GM18868 (cell line): Measurements from ENCODE around the gene NARS2.
A peak's percentile ranks its signal among the peaks of the same experiment; 100 is the strongest.

ENCODE experiments used
- ATAC-seq: cut with Tn5 transposase; IDR thresholded peaks from one replicate; pipeline ENCODE4 v1.9.1; 2021; ENCODE audit warnings: mild to moderate bottlenecking, moderate library complexity; ENCODE audit not compliant: unreplicated experiment

The NARS2 gene

DNA sequence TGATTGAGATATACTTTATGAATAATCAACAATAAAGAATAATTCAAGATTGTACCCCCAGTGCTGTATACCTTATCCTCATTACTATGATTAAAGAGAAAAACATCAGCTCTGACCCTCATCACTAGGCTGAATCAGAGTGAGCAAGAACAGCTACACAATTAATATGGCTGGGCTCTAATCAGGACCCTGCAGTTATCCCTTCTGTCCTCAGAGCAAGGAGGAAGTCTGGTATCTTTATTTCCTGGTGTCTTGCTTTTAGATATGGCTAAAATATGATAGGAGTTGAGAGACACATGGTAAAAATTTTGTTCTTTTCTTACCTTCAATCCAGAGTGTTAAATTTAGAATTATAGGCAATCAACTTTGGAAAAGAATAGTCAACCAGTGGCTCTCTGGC, 128.5 kb downstream of the NARS2 start:
- no peak for ATAC-seq

DNA sequence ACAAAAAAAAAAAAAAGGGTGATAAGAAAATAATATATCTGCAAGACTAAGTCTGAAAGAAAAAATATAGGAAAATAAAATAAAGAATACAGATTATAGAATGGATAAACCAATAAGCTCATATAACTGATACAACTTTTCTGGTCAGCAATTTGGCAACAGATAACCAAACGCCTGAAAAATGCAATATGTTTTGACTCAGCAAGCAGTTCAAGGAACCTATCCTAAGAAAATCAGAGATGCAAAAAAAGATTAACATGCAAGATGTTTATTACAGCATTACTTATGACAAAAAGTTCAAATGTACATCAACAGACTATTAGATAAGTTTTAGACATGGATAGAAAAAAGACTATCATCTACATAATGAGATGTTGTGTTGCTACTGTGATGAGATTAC, 129.9 kb downstream of the NARS2 start:
- no peak for ATAC-seq

DNA sequence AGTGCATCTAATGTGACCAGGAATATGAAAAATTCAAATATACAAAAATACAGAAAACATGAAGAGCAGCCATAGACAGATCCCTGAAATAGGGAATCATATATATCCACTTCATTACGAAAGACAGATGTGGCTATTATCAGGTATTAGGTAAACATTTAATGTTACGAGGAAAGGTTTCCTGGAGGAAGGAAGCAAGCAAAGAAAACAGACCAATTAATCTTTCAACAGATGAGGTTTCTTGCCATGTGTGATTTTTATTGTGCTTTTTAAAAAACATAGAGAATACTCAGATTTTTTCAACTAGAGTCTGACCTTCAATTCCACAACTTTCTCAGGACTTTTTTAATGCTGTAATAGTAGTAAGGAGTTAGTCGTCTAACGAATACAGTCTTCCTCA, 132.7 kb downstream of the NARS2 start:
- no peak for ATAC-seq

DNA sequence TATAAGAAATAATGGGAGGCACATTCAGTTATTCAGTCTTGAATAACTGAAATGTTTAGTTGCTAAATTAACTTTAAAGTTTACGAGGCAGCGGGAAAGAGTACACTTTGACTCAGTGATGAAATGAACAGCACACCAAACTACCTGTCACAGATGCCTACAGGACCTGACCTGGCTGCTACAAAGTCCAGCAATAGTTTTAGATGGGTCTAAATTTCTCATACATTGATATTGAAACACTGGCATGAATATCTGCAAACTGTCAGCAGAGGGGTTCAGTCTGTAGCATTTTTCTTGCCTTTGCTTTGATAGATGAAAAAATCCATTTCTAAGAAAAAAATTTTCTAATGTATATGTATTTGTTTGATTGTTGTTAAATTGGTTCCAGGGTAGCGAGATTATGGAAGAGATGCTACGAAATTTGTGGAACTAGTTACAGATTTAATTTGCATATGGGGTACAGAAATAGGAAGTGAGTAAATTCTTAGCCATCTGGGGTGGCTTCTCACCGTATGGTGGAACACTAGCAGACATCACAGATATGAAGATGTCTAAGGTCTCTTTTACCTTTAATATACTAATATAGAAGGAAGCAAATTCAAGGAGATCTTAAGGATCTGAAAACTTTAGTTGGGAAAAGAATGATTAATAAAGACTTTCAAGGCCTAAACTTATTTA, 136.2 kb downstream of the NARS2 start:
- ATAC-seq: peak; percentile 87

DNA sequence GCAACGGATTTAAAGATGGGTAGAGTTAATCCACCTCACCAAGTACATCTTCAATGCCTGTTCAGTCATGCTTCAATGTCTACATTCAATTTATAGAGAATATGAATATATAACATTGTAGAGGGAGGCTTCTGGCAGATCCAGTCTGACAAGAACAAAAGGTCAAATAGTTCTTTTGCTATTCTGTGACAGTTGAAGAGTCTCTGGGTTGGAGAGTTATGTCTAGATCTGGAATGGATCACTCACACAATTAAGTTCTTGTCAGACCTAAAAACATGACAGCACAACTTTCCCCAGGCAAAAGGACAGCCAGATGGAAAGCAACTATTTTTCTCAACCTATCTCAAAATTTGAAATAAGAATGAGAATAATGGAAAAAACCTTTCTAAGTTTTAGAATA, 141.7 kb downstream of the NARS2 start:
- ATAC-seq: no peak

DNA sequence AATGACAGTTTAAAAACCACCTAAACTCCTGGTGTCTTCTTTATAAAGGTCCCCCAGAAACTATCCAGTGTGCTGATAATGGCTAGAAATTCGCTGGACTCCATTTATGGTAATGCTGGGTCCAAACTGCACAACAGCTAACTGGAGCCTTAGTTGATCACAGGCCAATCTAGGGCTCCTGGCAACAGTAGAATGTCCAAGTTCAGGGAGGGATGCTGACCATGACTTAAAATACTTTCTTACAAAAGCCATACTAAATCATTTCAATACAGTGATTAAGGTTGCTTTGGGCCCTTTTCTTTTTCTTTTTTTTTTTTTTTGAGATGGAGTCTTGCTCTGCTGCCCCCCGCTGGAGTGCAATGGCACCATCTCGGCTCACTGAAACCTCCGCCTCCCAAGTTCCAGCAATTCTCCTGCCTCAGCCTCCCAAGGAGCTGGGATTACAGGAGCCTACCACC, 142.6 kb downstream of the NARS2 start:
- no peak for ATAC-seq

DNA sequence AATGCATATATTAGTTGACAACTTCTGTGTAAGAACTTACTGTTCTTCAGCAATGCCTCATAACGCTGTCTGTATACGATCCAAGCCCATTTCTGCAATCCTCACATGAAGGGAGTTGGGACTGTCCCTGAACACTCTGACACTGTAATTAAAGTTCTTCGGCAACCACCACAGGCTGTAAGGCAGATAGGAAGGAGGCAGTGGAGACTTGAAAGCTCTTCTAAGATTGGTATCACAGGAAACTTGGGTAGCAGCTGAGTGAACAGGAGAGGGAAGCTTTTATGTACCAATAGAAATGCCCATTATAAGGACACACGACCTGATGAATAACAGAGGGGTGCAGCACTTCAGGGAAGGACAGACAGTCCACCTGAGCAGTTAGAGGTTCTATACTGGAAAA, 145.0 kb downstream of the NARS2 start:
- peak; percentile 37 for ATAC-seq

DNA sequence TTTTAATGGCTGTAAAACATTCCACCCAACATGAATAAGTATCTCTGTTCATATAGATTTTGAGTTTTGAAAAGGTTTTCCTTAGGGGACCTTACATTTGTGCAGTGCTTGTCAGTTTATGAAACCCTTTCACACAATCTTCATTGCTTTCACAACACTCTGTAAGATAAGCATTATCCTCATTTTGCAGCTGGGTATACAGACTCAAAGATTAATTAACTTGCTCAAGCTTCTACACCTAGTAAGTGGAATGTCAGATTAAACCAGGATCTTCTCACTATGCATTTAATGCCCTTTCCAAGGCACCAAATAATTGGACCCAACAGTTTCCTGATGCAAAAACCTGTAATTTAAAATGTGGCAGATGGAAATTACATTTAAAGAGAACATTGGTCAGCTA, 145.5 kb downstream of the NARS2 start:
- no peak for ATAC-seq

DNA sequence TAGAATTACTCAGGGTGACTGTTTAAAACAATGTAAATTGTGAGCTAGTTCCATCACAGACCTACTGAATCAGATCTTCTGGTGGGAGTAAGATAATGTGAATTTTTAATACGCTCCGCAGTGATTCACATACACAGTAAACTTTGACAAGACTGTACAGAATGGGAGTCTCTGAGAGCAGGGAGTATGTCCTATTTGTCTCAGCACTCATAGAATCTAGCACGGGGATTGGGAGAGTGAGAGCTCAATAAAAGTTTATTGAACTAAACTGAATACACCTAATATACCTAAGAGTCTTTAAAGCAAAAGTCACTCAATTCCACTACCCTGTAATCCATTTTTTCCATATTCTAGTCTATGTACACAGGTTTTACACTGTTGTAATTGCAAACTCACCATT, 145.9 kb downstream of the NARS2 start:
- ATAC-seq: no peak

DNA sequence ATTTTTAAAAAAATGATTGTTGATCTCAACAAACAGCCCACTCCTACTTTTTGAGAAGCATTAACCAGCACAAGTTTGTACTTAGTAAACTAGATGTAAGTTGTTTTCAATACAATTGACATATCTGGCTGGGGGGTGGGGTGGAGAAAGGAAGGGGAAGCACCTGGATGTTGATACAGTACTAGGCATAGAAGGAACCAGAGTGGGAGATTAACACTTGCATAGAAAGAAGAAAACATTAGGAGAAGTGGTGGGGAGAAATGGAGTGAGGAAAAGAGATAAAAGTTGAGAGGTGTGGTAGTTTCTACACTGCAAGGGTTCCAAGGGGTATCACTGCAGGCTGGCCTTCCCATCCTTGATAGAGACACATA, 146.4 kb downstream of the NARS2 start:
- ATAC-seq: no peak

DNA sequence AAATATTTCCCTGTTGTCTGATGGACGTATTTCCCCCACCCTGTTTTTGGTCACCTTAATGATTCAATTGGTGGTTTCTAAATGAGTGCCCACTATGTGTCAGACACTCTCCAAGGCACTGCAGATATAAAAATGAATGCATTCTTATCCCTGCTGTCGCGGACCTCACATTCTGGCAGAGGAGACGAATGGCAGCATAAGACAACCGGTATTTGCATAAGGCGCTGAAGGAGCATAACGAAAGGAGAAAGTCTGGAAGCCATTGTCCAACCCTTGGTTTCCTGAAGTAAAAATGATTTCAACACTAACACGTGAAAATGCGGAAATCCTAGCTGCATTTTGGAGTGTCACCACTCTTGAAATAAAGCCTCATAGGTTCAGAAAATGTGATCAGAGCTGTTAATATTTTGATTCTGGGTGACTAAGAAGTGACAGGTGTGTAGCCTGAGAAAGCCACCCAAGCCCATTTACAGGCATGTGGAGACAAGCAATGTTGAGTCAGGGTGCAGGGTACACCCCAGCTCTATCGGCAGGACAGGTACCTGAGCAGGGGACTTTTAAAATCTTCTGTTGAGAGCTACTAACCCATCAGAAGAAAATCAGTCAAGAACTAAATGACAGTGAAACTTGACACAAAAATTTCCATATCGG, 146.9 kb downstream of the NARS2 start:
- ATAC-seq: peak; percentile 64

DNA sequence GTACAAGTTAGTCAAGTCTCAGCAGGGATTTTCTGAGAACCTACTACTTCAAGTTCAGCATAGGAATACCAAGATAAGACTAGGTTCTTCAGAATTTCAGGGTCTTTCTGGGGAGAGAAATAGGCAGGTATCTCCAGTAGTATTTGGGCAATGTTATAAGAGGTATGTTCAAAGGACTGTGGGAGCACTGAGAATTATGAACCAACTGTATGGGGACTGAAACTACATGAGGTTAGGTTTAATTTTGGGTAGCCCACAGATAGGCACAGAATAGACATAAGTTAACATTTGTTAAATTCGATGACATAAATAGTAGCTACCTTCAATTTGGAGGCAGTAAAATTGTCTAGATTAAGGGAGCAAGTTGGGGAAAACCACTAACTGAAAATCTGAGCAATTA, 147.8 kb downstream of the NARS2 start:
- peak; percentile 36 for ATAC-seq

DNA sequence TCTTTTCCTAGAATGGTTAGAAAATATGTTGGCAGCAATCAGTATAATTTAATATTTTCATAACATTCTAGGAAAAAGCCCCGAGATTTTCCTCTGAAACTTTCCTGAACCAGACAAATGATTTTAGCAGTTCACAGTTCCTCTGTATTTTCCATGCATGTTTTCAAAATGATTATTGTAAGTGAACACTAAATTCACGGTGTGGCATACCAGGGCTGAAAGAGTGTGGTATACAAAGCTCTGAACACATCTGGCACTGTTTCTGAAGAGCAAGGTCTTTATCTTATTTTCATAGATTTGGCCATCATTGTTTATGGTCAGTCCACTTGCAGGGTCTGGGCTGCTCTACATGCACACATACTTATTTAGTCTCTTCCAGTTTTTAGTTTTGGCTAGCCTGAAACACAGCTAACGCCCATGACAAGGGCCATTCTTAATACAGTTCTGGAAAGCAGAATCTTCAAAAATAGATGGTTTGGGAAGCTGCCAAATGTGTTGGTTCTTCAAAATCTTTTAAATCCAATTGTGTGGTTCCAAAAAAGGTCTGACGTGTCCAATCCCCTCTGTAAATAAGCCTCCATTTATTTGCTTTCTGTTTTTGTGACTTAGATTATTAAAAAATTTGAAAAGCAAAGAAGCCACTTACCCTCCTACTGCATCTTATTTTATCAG, 149.1 kb downstream of the NARS2 start:
- no peak for ATAC-seq

DNA sequence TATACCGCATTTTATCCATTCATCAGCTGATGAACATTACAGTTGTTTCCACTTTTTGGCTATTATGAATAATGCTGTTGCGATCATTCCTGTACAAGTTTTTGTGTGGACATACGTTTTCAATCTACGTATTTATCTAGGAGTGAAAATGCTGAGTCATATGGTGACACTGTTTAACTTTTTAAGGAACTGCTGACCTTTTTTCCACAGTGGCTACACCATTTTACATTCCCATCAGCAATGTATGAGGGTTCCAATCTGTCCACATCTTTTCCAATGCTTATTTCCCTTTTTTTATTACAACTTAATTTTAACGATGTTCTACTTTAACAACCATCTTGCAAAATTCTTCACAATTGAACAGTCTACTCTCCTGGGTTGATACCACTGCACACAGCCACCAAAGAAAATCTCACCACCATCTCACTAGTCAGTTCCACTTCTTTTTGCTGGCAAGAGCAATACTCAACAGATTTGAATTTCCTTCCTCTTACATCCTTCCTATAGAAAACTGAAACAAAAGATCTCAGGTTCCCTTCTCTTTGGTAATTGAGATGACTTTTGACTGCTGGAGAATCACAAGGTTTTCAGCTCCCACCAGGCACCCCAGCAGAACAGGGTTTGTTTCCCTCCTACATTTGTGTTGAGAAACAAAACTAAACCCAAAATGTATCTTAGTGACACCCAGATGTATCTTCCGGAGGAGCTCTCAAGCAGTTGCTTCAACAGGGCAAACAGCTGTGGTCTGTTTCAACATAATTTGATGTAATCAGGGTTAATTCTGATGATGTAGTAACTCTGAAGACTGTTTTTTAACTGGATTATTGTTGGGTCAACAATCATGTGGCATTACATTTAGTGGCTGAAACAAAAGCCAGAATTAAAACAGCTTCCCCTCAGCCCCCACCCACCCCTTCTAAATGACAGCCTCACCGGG, 150.1 kb downstream of the NARS2 start:
- ATAC-seq: no peak

DNA sequence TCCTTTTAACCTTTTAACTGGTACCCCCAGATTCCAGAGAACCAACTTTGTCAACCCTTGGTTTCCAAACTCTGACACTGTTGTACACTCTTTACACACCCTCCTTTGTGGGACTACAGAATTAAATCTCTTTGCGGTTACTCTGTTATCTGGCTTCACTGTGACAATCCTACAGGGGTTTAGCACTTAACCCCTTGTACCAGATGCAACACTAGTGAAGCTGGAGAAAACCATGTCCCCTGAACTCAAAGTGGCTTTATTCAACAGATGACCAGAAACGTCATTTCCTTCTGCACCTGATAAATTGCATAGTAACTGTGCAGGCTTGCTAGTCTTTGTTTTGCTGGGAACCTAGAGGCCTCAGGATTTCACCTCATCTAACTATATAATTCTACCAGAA, 151.4 kb downstream of the NARS2 start:
- ATAC-seq: no peak

DNA sequence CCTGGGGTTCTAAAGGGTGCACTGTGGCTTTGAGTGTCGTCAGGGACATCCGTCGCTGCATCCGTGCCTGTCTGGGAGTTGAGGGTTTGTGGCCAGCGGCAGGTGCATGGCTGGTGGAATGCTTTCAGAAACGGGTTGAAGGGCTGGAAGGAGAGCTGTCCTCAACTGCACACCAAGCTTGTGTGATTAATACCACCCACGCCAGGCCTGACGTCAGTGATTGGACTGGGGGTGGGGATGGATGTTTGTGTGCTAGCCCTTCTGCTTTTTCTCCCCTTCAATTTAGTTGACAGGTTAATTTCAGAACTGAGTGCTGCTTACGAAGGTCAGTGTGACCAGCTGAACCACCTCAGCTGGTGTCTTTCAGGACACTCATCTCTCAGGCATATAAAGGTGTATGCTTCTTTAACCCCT, 153.9 kb downstream of the NARS2 start:
- ATAC-seq: no peak

DNA sequence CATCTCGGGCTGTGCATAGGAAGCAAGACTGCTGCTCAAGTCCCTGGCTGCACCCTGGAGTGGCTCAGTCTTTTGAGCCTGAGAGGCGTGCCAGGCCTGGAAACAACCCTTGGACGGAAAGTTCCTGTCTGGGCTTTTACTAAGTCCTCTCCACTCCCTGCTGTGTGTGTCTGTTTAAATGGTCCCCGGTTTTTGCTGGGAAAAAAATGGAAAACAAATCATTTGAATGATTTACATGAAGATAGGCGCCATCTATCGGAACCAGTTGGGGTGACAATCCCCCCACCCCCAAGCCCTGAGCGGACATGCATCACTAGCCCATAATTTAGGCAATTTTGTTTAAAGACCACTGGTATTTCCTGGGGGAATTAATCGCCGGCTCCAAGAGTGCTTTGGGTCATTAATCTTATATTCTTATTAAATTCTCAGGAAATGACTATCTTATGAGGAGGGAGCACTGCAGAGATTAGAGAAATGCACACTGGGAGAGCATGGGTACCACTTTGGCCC, 154.4 kb downstream of the NARS2 start:
- ATAC-seq: no peak

DNA sequence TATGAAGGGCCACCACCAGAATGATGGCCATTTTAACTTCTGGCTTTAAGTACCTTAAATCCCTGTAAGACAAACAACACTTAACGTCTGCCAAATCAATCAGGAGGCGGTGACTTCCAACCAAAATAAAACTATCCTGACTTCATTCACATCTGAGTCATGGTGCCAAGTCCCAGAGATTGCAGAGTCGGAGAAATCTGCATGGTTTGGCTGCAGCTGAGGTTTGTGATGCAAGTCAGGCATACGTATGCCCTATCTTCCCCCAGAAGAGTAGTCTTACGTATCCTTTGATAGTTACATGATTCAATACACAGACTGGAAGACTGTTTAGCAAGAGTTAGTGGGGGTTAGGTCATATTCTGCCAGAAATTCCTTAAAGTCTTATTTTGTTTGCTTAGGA, 155.3 kb downstream of the NARS2 start:
- ATAC-seq: no peak

DNA sequence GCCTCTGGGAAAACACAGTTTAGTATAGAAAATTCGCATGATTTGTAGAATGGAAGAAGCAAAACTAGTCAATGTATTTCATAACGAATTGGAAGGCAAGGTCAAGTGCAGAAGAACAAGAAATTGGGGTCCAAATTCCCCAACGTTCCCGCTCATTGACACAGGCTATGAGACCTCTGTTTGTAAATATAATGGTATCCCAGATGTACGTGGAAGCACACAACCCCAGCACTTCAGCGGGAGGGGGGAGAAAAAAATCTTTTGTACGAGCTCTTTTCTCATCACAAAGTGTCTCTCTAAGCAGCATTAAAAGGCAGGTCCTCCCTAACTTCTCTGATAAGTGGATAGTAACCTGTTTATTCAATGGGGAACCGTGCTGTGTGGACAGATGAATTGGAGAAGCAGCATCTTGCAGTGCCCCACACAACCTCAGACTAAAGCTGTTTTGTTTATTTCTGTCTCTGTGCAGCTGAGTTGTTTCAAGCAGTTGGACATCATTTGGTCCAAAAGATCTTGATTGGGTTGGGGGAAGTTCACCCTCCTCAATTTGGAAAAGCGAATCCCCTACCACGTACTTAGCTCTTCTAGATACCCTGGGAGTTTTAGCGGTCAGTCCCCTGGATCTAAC, 156.0 kb downstream of the NARS2 start:
- no peak for ATAC-seq

DNA sequence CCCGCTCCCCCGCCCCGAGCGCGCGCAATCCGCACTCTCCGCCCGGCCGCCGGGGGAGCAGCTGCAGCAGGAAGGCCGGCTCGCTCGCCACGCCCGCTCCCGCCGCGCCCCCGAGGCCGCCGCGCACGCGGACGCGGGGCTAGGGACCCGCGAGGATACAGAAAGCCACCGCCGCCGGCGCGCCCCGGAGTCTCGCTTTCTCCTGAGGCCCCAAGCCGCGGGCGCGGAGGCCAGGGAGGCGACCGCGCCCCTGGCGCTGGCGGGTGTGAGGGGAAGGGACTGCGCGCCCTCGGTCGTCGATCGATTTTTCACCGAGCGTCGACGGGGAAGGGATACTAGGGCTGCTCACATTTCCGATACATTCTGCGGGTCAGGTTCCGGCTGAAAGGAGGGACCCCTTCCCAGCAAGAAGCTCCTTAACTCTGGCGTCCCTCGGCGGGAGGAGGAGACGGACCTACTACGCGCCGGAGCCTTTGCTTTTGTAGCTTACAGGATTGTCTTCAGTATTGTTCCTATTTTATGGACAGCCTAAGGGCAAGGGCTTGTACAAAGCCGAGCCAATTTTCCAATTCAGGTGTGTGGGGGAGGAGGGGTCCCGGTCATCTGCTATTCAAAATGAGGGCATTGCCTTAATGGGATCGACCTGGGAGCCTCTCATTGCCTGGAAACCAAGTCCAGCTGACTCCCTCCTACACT, 156.6 kb downstream of the NARS2 start:
- peak; percentile 55 for ATAC-seq
